Gastroesophageal sphincter (tissue), 4 donors: ENCODE measurements around the gene VPS37D. TPM values are rescaled to one million over a fixed set of nuclear protein-coding genes. Genes with fewer than 3 reads are reported as not detected.

Experiments used
- ATAC-seq: fragments of 150-250 bp; one replicate; pipeline ENCODE4 v1.9.1; 2016; ENCODE audit warnings: mild to moderate bottlenecking, moderate library complexity
- H3K27ac ChIP-seq, 4 donors: fragments of 200-600 bp; sonication (generic) in 3 of 4; 1 replicate in 3 of 4; 2 replicates in 1 of 4; pipeline ENCODE4 v1.5.1; 2016 to 2019
- H3K27me3 ChIP-seq: fragments of 200-600 bp; sonication (generic); one replicate; pipeline ENCODE4 v1.5.1; 2019
- H3K36me3 ChIP-seq, 2 donors: fragments of 200-600 bp; sonication (generic); one replicate each; pipeline ENCODE4 v1.5.1; 2019; ENCODE audit warnings: control low read depth in 1 of 2
- H3K4me1 ChIP-seq, 3 donors: fragments of 200-600 bp; sonication (generic); 1 replicate in 2 of 3; 2 replicates in 1 of 3; pipeline ENCODE4 v1.5.1; 2016 to 2019; ENCODE audit warnings: control low read depth in 2 of 3
- H3K4me3 ChIP-seq, 2 donors: fragments of 200-600 bp; sonication (generic); one replicate each; pipeline ENCODE4 v1.5.1; 2019; ENCODE audit warnings: mild to moderate bottlenecking in 1 of 2, moderate library complexity in 1 of 2
- H3K9me3 ChIP-seq, 3 donors: fragments of 200-600 bp; sonication (generic); one replicate each; pipeline ENCODE4 v1.5.1; 2017 to 2019; ENCODE audit warnings: control low read depth in 2 of 3
- CTCF ChIP-seq, 4 experiments: fragments of 200-600 bp in 2 of 4; fragments of 450-650 bp in 2 of 4; sonication (generic) in 1 of 4; IDR thresholded peaks; one replicate each; pipeline ENCODE4 v1.5.1; 2017 to 2019; ENCODE audit warnings: antibody characterized with exemption in 4 of 4, mild to moderate bottlenecking in 2 of 4, moderate library complexity in 2 of 4
- EP300 ChIP-seq: sonication (generic); formaldehyde crosslinking; IDR thresholded peaks from one replicate; pipeline ENCODE4 v1.6.1; 2017; ENCODE audit warnings: antibody characterized with exemption, mild to moderate bottlenecking
- POLR2A ChIP-seq, 2 donors: fragments of 450-650 bp; IDR thresholded peaks; one replicate each; pipeline ENCODE4 v1.6.1; 2017; ENCODE audit warnings: antibody characterized with exemption in 2 of 2, mild to moderate bottlenecking in 2 of 2, moderate library complexity in 1 of 2
- POLR2AphosphoS5 ChIP-seq: sonication (generic); formaldehyde crosslinking; IDR thresholded peaks from one replicate; pipeline ENCODE4 v1.6.1; 2017; ENCODE audit warnings: antibody characterized with exemption
- WGBS, 2 donors: methylation state at CpG; one replicate each; pipeline ENCODE4 v1.1.5; 2018; ENCODE audit warnings: low coverage in 1 of 2; 5-methylcytosine and 5-hydroxymethylcytosine counted together
- total RNA-seq, 4 donors: library from RNA; depleted of rRNA; stranded (reverse); fragments of >200 nt; gene quantifications; one replicate each; pipeline ENCODE4 v1.1.0, GENCODE V29; 2016

The VPS37D gene
- total RNA-seq, 4 donors from 2014 or later: 2.6 to 7.0 (median 3.2) TPM

DNA sequence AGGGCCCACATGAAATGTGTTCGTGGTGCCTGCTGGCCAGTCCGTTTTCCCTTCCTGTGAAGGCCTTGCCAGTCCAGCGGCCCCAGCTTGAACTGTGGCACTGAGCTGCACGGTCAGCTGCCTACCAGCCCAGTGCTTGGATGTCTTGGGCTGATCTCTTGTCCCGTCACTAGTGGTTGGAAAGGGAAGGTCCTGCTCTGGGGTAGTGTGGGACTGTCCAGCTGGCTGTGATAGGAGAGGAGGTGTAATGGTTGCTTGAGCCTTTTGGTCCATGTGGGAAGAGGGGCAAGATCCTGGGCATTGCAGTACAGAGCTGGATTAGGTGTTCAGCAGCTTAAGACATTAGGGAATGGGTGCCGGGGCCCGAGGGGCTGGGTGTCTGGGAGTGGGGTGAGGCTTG is 30.8 kb downstream of the VPS37D start:
- H3K4me3 ChIP-seq: no peak overlapping the region
- no peak for ATAC-seq
- TF ChIP-seq POLR2AphosphoS5 (no peak), CTCF (IDR thresholded peaks at IDR 0.05) (no peak), EP300 (no peak), POLR2A (IDR thresholded peaks at IDR 0.05) (no peak)
- H3K36me3 ChIP-seq: peaks cover 0 to 99% of the 10 kb centered on the region in 2 donors
- no peaks in the 10 kb centered on the region for H3K27me3 ChIP-seq
- no peak overlapping the region for H3K27ac ChIP-seq
- H3K9me3 ChIP-seq: no peaks in the 10 kb centered on the region
- 80% methylated on average over 4 of the region's 7 CpGs; no CpG with 5 or more reads in 1 of the 2 donors for WGBS, 2 donors
- peaks cover 0 to under 1% (median 0%) of the 10 kb centered on the region in 3 donors for H3K4me1 ChIP-seq

- Histone ChIP-seq H3K27me3 (no peaks in the 10 kb centered on the region), H3K36me3 (peaks cover 0 to 89% of the 10 kb centered on the region in 2 donors), H3K9me3 (no peaks in the 10 kb centered on the region), H3K27ac (no peak overlapping the region), H3K4me1 (peaks cover 0 to 11% (median 7%) of the 10 kb centered on the region in 3 donors), H3K4me3 (no peak overlapping the region)
- no peak for ATAC-seq
- WGBS, 2 donors: no CpG with 5 or more reads among the region's 15 CpGs
- TF ChIP-seq POLR2A (IDR thresholded peaks at IDR 0.05) (no peak), EP300 (no peak), POLR2AphosphoS5 (no peak), CTCF (IDR thresholded peaks at IDR 0.05) (no peak)
These were observed 31.9 kb downstream of the VPS37D start for GRCh38 chr7:73699370-73700068.

DNA sequence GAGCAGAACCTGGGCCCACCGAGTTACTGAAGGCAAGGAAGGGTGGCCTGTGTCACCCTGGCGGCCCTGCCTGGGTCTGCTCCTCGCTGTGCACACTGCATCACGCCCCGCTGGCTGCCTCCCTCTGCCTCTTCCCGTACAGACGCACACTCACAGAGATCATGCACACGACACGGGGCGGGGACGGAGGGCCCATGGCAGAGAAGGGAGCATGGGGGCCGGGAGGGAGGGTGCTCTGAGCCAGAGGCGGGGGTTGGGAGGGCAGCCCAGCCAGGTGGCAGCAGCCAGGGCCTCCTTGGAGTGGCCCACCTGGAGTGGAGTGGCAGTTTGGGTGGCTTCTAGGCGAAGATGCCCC is 32.4 kb downstream of the VPS37D start:
- Histone ChIP-seq H3K4me1 (peaks cover 0 to 17% (median 7%) of the 10 kb centered on the region in 3 donors), H3K36me3 (peaks cover 0 to 89% of the 10 kb centered on the region in 2 donors), H3K4me3 (no peak overlapping the region), H3K9me3 (no peaks in the 10 kb centered on the region), H3K27ac (no peak overlapping the region), H3K27me3 (no peaks in the 10 kb centered on the region)
- WGBS, 2 donors: 75 to 83% methylated on average over 1 of the region's 14 CpGs
- ATAC-seq: no peak
- TF ChIP-seq CTCF (IDR thresholded peaks at IDR 0.05): no peak
- no peak for TF ChIP-seq POLR2A (IDR thresholded peaks at IDR 0.05)
- no peak for TF ChIP-seq EP300
- TF ChIP-seq POLR2AphosphoS5: no peak

- Histone ChIP-seq H3K27me3 (no peaks in the 10 kb centered on the region), H3K4me3 (no peak overlapping the region), H3K9me3 (no peaks in the 10 kb centered on the region), H3K27ac (no peak overlapping the region), H3K36me3 (peaks cover 0 to 87% of the 10 kb centered on the region in 2 donors), H3K4me1 (peaks cover 0 to 22% (median 7%) of the 10 kb centered on the region in 3 donors)
- ATAC-seq: no peak
- no peak for TF ChIP-seq CTCF (IDR thresholded peaks at IDR 0.05)
- TF ChIP-seq POLR2AphosphoS5: no peak
- no peak for TF ChIP-seq EP300
- no peak for TF ChIP-seq POLR2A (IDR thresholded peaks at IDR 0.05)
- 67 to 95% methylated on average over 1 to 4 of the region's 15 CpGs for WGBS, 2 donors
These were observed 33.0 kb downstream of the VPS37D start for GRCh38 chr7:73700581-73701134.
